ENCODE results near the gene PDZD2.

GRCh38 chr5:32004404-32004803 is 365.5 kb downstream of the PDZD2 start:
- no peak for TF ChIP-seq POLR2A (IDR thresholded peaks at IDR 0.05; ENCODE audit: borderline replicate concordance, extremely low read depth, insufficient read depth, insufficient read length)
- TF ChIP-seq EZH2 (IDR thresholded peaks at IDR 0.05) = no peak
- TF ChIP-seq, protein P1, sequence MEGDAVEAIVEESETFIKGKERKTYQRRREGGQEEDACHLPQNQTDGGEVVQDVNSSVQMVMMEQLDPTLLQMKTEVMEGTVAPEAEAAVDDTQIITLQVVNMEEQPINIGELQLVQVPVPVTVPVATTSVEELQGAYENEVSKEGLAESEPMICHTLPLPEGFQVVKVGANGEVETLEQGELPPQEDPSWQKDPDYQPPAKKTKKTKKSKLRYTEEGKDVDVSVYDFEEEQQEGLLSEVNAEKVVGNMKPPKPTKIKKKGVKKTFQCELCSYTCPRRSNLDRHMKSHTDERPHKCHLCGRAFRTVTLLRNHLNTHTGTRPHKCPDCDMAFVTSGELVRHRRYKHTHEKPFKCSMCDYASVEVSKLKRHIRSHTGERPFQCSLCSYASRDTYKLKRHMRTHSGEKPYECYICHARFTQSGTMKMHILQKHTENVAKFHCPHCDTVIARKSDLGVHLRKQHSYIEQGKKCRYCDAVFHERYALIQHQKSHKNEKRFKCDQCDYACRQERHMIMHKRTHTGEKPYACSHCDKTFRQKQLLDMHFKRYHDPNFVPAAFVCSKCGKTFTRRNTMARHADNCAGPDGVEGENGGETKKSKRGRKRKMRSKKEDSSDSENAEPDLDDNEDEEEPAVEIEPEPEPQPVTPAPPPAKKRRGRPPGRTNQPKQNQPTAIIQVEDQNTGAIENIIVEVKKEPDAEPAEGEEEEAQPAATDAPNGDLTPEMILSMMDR (IDR thresholded peaks at IDR 0.05 in 2 of 3, conservative IDR thresholded peaks at IDR 0.05 in 1 of 3; ENCODE audit: borderline replicate concordance in 1 of 3, insufficient read depth in 1 of 3, low read depth in 2 of 3, low read length in 2 of 3) = no peak
- no peak for TF ChIP-seq SP1 (IDR thresholded peaks at IDR 0.05; ENCODE audit: low read depth)
- TF ChIP-seq SRF (IDR thresholded peaks at IDR 0.05; ENCODE audit: low read depth) = no peak
- no peak for TF ChIP-seq POLR2AphosphoS5 (IDR thresholded peaks at IDR 0.05; ENCODE audit: low read depth, low read length)
- no peak for TF ChIP-seq TCF7L2 (IDR thresholded peaks at IDR 0.05; ENCODE audit: borderline replicate concordance, extremely low read depth, insufficient read depth, insufficient read length)
- no peak for TF ChIP-seq ZBTB33 (IDR thresholded peaks at IDR 0.05; ENCODE audit: extremely low read depth, insufficient replicate concordance, low read length)
- TF ChIP-seq YY1 (IDR thresholded peaks at IDR 0.05; ENCODE audit: extremely low read depth, insufficient replicate concordance, low read depth, low read length) = no peak
- TF ChIP-seq ZNF274 (IDR thresholded peaks at IDR 0.05; ENCODE audit: low read depth, low read length) = no peak
